MCF 10A (cell line): ENCODE measurements around the gene MTX1. TPM values are rescaled to one million over a fixed set of nuclear protein-coding genes. Genes with fewer than 3 reads are reported as not detected.

ENCODE experiments used
- BruUV-seq: library from RNA; stranded (reverse); fragments of 400-500 nt; replicated peaks from 2 replicates; lab custom pipeline; 2021; lab: Mats Ljungman, UMichigan
- CTCF ChIA-PET: fragments of 300-600 bp; sonication (Branson Sonifier 250); formaldehyde crosslinking; extraction: SDS; loops from one replicate; lab custom pipeline; 2021; ENCODE audit warnings: antibody characterized with exemption, inconsistent platforms; lab: Yijun Ruan, JAX
- POLR2A ChIA-PET: fragments of 300-600, 350-650 bp; sonication (Branson Sonifier 250); formaldehyde crosslinking; extraction: SDS; loops from one replicate; lab custom pipeline; 2020; ENCODE audit warnings: antibody characterized with exemption, inconsistent platforms; lab: Yijun Ruan, JAX
- DNase-seq: peaks from one replicate; pipeline ENCODE4 v3.0.0-alpha.2; 2018; ENCODE audit not compliant: unreplicated experiment
- H3K27ac Mint-ChIP-seq: one replicate; pipeline ENCODE4 v1.8.0; 2022; ENCODE audit warnings: mild to moderate bottlenecking, low read depth, mixed read lengths; ENCODE audit not compliant: unreplicated experiment
- H3K27me3 Mint-ChIP-seq: one replicate; pipeline ENCODE4 v1.8.0; 2022; ENCODE audit warnings: mixed read lengths; ENCODE audit not compliant: insufficient read depth, unreplicated experiment
- H3K36me3 Mint-ChIP-seq: one replicate; pipeline ENCODE4 v1.8.0; 2022; ENCODE audit warnings: mild to moderate bottlenecking, moderate library complexity, mixed read lengths; ENCODE audit not compliant: insufficient read depth, unreplicated experiment
- H3K4me1 Mint-ChIP-seq: one replicate; pipeline ENCODE4 v1.8.0; 2022; ENCODE audit warnings: mixed read lengths; ENCODE audit not compliant: insufficient read depth, unreplicated experiment
- H3K4me3 Mint-ChIP-seq: one replicate; pipeline ENCODE4 v1.8.0; 2022; ENCODE audit warnings: mild to moderate bottlenecking, moderate library complexity, mixed read lengths; ENCODE audit not compliant: unreplicated experiment
- H3K9me3 Mint-ChIP-seq: one replicate; pipeline ENCODE4 v1.8.0; 2022; ENCODE audit warnings: mixed read lengths; ENCODE audit not compliant: unreplicated experiment
- intact Hi-C: fragments of 100-400 bp; cut with micrococcal nuclease; formaldehyde crosslinking; loops from 2 replicates; pipeline ENCODE4 v1.14.1; 2022
- total RNA-seq: library from RNA; stranded (reverse); gene quantifications from 2 replicates; pipeline ENCODE4 v1.2.3, GENCODE V29; 2022
- TF ChIP-seq, protein P1 (sequence below): fragments of 200-600 bp; IDR thresholded peaks from one replicate; pipeline ENCODE4 v1.8.0; 2022; ENCODE audit warnings: antibody characterized with exemption, mild to moderate bottlenecking; ENCODE audit not compliant: unreplicated experiment

The MTX1 gene
- total RNA-seq, 1 experiment from 2014 or later: 67.4 TPM

DNA sequence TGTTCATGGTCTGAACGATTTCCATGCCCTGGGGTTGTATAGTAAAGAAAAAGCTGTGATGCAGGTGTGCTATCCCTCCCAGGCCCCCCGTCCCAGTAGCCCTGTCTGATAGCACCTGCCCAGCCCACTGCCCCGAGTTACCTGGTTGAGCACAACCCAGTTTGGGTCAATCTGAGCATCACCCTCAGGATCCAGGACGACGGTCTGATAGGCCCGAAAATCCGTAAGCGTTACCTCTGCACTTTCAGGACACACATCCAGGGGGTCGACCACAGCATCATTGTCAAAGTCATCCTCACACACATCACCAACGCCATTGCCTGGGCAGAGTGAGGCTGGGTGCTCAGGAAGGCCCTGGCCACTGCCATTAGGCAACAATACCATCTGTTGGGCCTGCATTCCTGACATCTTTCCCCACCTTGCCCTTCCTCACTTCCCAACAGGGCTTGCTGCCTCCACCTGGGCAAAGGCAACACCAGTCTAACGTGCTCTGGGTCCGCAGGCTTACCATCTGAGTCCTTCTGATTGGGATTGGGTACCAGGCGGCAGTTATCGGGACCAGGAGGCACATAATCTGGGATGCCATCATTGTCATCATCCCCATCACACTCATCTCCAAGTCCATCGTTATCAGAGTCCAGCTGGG lies 10.5 kb upstream of the MTX1 start:
- Mint-ChIP-seq H3K4me1 (peaks cover 21% of the 10 kb centered on the region), H3K27me3 (no peaks in the 10 kb centered on the region), H3K9me3 (no peaks in the 10 kb centered on the region), H3K27ac (no peak overlapping the region), H3K4me3 (no peak overlapping the region), H3K36me3 (peaks cover 57% of the 10 kb centered on the region)
- POLR2A ChIA-PET: interaction anchor here (0.7 to 6.7 kb wide), 2 partner anchors 18 to 70 kb away, joined by 3 to 215 read pairs; partner anchors contain the start of genes EFNA1, KRTCAP2 and TRIM46
- TF ChIP-seq, protein P1, sequence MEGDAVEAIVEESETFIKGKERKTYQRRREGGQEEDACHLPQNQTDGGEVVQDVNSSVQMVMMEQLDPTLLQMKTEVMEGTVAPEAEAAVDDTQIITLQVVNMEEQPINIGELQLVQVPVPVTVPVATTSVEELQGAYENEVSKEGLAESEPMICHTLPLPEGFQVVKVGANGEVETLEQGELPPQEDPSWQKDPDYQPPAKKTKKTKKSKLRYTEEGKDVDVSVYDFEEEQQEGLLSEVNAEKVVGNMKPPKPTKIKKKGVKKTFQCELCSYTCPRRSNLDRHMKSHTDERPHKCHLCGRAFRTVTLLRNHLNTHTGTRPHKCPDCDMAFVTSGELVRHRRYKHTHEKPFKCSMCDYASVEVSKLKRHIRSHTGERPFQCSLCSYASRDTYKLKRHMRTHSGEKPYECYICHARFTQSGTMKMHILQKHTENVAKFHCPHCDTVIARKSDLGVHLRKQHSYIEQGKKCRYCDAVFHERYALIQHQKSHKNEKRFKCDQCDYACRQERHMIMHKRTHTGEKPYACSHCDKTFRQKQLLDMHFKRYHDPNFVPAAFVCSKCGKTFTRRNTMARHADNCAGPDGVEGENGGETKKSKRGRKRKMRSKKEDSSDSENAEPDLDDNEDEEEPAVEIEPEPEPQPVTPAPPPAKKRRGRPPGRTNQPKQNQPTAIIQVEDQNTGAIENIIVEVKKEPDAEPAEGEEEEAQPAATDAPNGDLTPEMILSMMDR: no peak
- intact Hi-C loops: no loop called here
- BruUV-seq: no TSS peak
- CTCF ChIA-PET: interaction anchor here (0.7 to 7.6 kb wide), 5 partner anchors 8 to 126 kb away, joined by 4 to 111 read pairs (median 6); partner anchors contain the start of genes KRTCAP2, MTX1 and THBS3
- DNase-seq: no peak

GRCh38 chr1:155198547-155198906 lies 10.0 kb upstream of the MTX1 start:
- POLR2A ChIA-PET: no interaction called here
- no TSS peak for BruUV-seq
- TF ChIP-seq, protein P1: no peak
- CTCF ChIA-PET: interaction anchor here (1.7 to 7.6 kb wide), 2 partner anchors 7 to 14 kb away, joined by 6 to 111 read pairs; partner anchors contain the start of genes MTX1 and THBS3
- Mint-ChIP-seq H3K27me3 (no peaks in the 10 kb centered on the region), H3K36me3 (peaks cover 62% of the 10 kb centered on the region), H3K27ac (no peak overlapping the region), H3K9me3 (no peaks in the 10 kb centered on the region), H3K4me1 (peaks cover 16% of the 10 kb centered on the region), H3K4me3 (no peak overlapping the region)
- intact Hi-C loops: no loop called here
- no peak for DNase-seq

GRCh38 chr1:155199792-155200191 lies 8.7 kb upstream of the MTX1 start:
- H3K36me3 Mint-ChIP-seq: peaks cover 64% of the 10 kb centered on the region
- intact Hi-C loops: no loop called here
- no peaks in the 10 kb centered on the region for H3K9me3 Mint-ChIP-seq
- H3K4me3 Mint-ChIP-seq: no peak overlapping the region
- ChIA-PET POLR2A (no interaction called here), CTCF (interaction anchor here (2.4 kb wide), 1 partner anchor 27 kb away, joined by 15 read pairs; the partner anchor contains the start of gene KRTCAP2)
- no peak overlapping the region for H3K27ac Mint-ChIP-seq
- H3K4me1 Mint-ChIP-seq: peaks cover 7% of the 10 kb centered on the region
- BruUV-seq: no TSS peak
- TF ChIP-seq, protein P1: no peak
- no peak for DNase-seq
- no peaks in the 10 kb centered on the region for H3K27me3 Mint-ChIP-seq

DNA sequence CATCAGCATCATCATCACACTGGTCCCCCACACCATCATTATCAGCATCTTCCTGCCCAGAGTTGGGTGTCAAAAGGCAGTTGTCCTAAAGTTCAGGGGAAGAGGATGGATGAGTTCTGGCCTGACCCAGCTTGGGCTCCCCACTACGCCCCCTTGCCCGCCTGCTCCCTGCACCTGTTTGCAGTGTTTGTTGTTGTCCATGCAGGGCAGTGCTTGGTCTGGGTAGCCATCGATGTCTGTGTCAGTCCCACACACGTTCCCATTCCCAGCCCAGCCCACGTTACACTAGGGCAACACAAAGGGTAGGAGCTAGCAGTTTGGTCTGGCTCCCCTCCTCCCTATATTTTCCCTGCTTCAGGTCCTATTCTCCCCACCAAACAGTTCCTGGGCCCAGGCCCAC lies 7.6 kb upstream of the MTX1 start:
- intact Hi-C loops: no loop called here
- H3K4me1 Mint-ChIP-seq: peaks cover 7% of the 10 kb centered on the region
- POLR2A ChIA-PET: interaction anchor here (0.6 to 1.1 kb wide), 4 partner anchors 23 to 830 kb away, joined by 3 to 4 read pairs (median 4); a partner anchor contains a TSS

More for the DNA sequence above, 7.6 kb upstream of the MTX1 start:
- CTCF ChIA-PET: interaction anchor here (1.2 to 2.4 kb wide), 4 partner anchors 24 to 50 kb away, joined by 4 to 15 read pairs (median 6); partner anchors contain the start of gene KRTCAP2
- no peak for DNase-seq
- Mint-ChIP-seq H3K4me3 (no peak overlapping the region), H3K27me3 (no peaks in the 10 kb centered on the region), H3K27ac (no peak overlapping the region), H3K36me3 (peaks cover 57% of the 10 kb centered on the region), H3K9me3 (no peaks in the 10 kb centered on the region)
- TF ChIP-seq, protein P1: no peak
- BruUV-seq: no TSS peak
